Transverse colon (tissue), 3 donors: ENCODE results near the gene NETO2.

Source experiments
- CTCF ChIP-seq, 5 experiments: fragments of 200-600 bp in 3 of 5; fragments of 450-650 bp in 2 of 5; sonication (generic) in 3 of 5; IDR thresholded peaks; 1 replicate in 2 of 5; 2 replicates in 3 of 5; pipeline ENCODE4 v1.5.1; 2016 to 2017; ENCODE audit warnings: antibody characterized with exemption in 5 of 5, inconsistent platforms in 3 of 5, mild to moderate bottlenecking in 2 of 5, moderate library complexity in 1 of 5
- EP300 ChIP-seq: sonication (generic); formaldehyde crosslinking; IDR thresholded peaks from one replicate; pipeline ENCODE4 v1.6.1; 2017; ENCODE audit warnings: antibody characterized with exemption, low read depth
- POLR2A ChIP-seq: fragments of 450-650 bp; IDR thresholded peaks from one replicate; pipeline ENCODE4 v1.6.1; 2016; ENCODE audit warnings: antibody characterized with exemption, mild to moderate bottlenecking, moderate library complexity

GRCh38 chr16:47052666-47053640, 90.8 kb downstream of the NETO2 start:
- TF ChIP-seq CTCF (IDR thresholded peaks at IDR 0.05) (no peak), POLR2A (no peak), EP300 (no peak)
